NCI-H1417 treated with DMSO at 0.1 percent for 48 hours (cell line): ENCODE measurements around the gene PPM1F.

Experiments
- DNase-seq: peaks from one replicate; lab custom pipeline; 2025; lab: John Stamatoyannopoulos, UW

Gene PPM1F

GRCh38 chr22:21975854-21976345, 23.3 kb upstream of the PPM1F start:
- no peak for DNase-seq

GRCh38 chr22:21975273-21975672, 22.6 kb upstream of the PPM1F start:
- DNase-seq, result no peak

GRCh38 chr22:21974058-21974649, 21.5 kb upstream of the PPM1F start:
- no peak for DNase-seq

GRCh38 chr22:21972806-21973205, 20.2 kb upstream of the PPM1F start:
- no peak for DNase-seq

- DNase-seq, result no peak
These were observed 19.7 kb upstream of the PPM1F start for GRCh38 chr22:21972293-21972779.

GRCh38 chr22:21971858-21972275, 19.2 kb upstream of the PPM1F start:
- DNase-seq, result no peak

- no peak for DNase-seq
These were observed 18.4 kb upstream of the PPM1F start for GRCh38 chr22:21970800-21971617.

GRCh38 chr22:21970037-21970799, 17.6 kb upstream of the PPM1F start:
- no peak for DNase-seq

- DNase-seq, result no peak
These were observed 15.9 kb upstream of the PPM1F start for GRCh38 chr22:21968452-21969129.

- no peak for DNase-seq
These were observed 15.1 kb upstream of the PPM1F start for GRCh38 chr22:21967693-21968271.

GRCh38 chr22:21966643-21967516, 14.2 kb upstream of the PPM1F start:
- no peak for DNase-seq

- DNase-seq, result no peak
These were observed 13.2 kb upstream of the PPM1F start for GRCh38 chr22:21965762-21966288.

GRCh38 chr22:21964918-21965484, 12.4 kb upstream of the PPM1F start:
- DNase-seq, result no peak

- DNase-seq, result no peak
These were observed 11.6 kb upstream of the PPM1F start for GRCh38 chr22:21964234-21964633.

- DNase-seq, result no peak
These were observed 11.2 kb upstream of the PPM1F start for GRCh38 chr22:21963790-21964211.

- DNase-seq, result no peak
These were observed 10.6 kb upstream of the PPM1F start for GRCh38 chr22:21963286-21963685.

GRCh38 chr22:21962655-21962949, 10.0 kb upstream of the PPM1F start:
- no peak for DNase-seq

GRCh38 chr22:21961886-21962654, 9.4 kb upstream of the PPM1F start:
- DNase-seq, result no peak

- DNase-seq, result no peak
These were observed 8.6 kb upstream of the PPM1F start for GRCh38 chr22:21961127-21961867.
